Naive B cell (primary cell): ENCODE results near the gene CCL15. TPM values are rescaled to one million over a fixed set of nuclear protein-coding genes. Genes with fewer than 3 reads are reported as not detected.
A peak's percentile ranks its signal among the peaks of the same experiment; 100 is the strongest.
"Not testable (repeated sequence)": the region's sequence is repeated elsewhere in the genome, so short reads cannot be mapped to it uniquely, and the experiment has no call there.

Experiments
- ATAC-seq, 2 donors: fragments of 150-1000 bp; cut with Tn5 transposase; 2 replicates each; pipeline ENCODE4 v1.10.0; 2021; ENCODE audit warnings: low read depth in 2 of 2, mild to moderate bottlenecking in 2 of 2, moderate library complexity in 2 of 2
- DNase-seq: peaks from one replicate; pipeline ENCODE4 v3.0.0; 2022
- H3K27ac Mint-ChIP-seq, 6 donors: one replicate each; pipeline ENCODE4 v1.8.0; 2020 to 2022; ENCODE audit warnings: mild to moderate bottlenecking in 6 of 6, mixed read lengths in 6 of 6, moderate library complexity in 5 of 6, inconsistent platforms in 2 of 6
- H3K27me3 Mint-ChIP-seq, 3 donors: one replicate each; pipeline ENCODE4 v1.8.0; 2021 to 2022; ENCODE audit warnings: mixed read lengths in 3 of 3, mild to moderate bottlenecking in 1 of 3
- H3K36me3 Mint-ChIP-seq, 2 donors: one replicate each; pipeline ENCODE4 v1.8.0; 2020 to 2022; ENCODE audit warnings: mixed read lengths in 2 of 2, inconsistent platforms in 1 of 2, mild to moderate bottlenecking in 1 of 2
- H3K4me1 Mint-ChIP-seq, 3 donors: one replicate each; pipeline ENCODE4 v1.8.0; 2020 to 2022; ENCODE audit warnings: mixed read lengths in 3 of 3, inconsistent platforms in 1 of 3, mild to moderate bottlenecking in 1 of 3, moderate library complexity in 1 of 3
- H3K4me3 Mint-ChIP-seq, 8 donors: one replicate each; pipeline ENCODE4 v1.8.0; 2020 to 2022; ENCODE audit warnings: mild to moderate bottlenecking in 8 of 8, mixed read lengths in 8 of 8, moderate library complexity in 8 of 8, inconsistent platforms in 2 of 8
- H3K9me3 Mint-ChIP-seq, 7 donors: one replicate each; pipeline ENCODE4 v1.8.0; 2020 to 2022; ENCODE audit warnings: mixed read lengths in 7 of 7, mild to moderate bottlenecking in 5 of 7, inconsistent platforms in 2 of 7, moderate library complexity in 1 of 7
- polyA plus RNA-seq, 6 donors: library from polyadenylated mRNA; unstranded; fragments of 300-500 nt; fragmentation: Illumina TruSeq; gene quantifications; one replicate each; pipeline ENCODE4 v1.2.3, GENCODE V29; 2021; ENCODE audit warnings: low read depth in 6 of 6

The CCL15 gene
- polyA plus RNA-seq, 6 donors from 2014 or later: not detected

GRCh38 chr17:36011201-36011600, 9.8 kb upstream of the CCL15 start:
- no peak for DNase-seq
- Mint-ChIP-seq H3K4me1 (peaks cover 9 to 11% (median 9%) of the 10 kb centered on the region in 3 donors), H3K27ac (peak overlapping the region in 2 of 6 donors; percentile 52 to 60), H3K4me3 (no peak overlapping the region), H3K27me3 (peaks cover 0 to 7% (median 5%) of the 10 kb centered on the region in 3 donors), H3K9me3 (peaks cover 0 to 15% (median 8%) of the 10 kb centered on the region in 7 donors), H3K36me3 (peaks cover 0 to 7% of the 10 kb centered on the region in 2 donors)
- no peak for ATAC-seq

GRCh38 chr17:36008998-36009665, 7.8 kb upstream of the CCL15 start:
- Mint-ChIP-seq H3K9me3 (peaks cover 0 to 15% (median 8%) of the 10 kb centered on the region in 7 donors), H3K27me3 (peaks cover 0 to 7% (median 5%) of the 10 kb centered on the region in 3 donors), H3K27ac (peak overlapping the region in 1 of 6 donors; percentile 66), H3K36me3 (peaks cover 0 to 7% of the 10 kb centered on the region in 2 donors), H3K4me3 (peak overlapping the region in 1 of 8 donors; percentile 23), H3K4me1 (peaks cover 15 to 22% (median 19%) of the 10 kb centered on the region in 3 donors)
- ATAC-seq: peak in 1 of 2 donors; percentile 23
- DNase-seq: no peak

- DNase-seq: no peak
- H3K36me3 Mint-ChIP-seq: no peaks in the 10 kb centered on the region
- peak in 1 of 2 donors; percentile 41 for ATAC-seq
- H3K9me3 Mint-ChIP-seq: peaks cover 0 to 15% (median 0%) of the 10 kb centered on the region in 7 donors
- peak overlapping the region in 4 of 8 donors; percentile 15 to 44 (median 28) for H3K4me3 Mint-ChIP-seq
- peak overlapping the region in 4 of 6 donors; percentile 6 to 62 (median 40) for H3K27ac Mint-ChIP-seq
- H3K27me3 Mint-ChIP-seq: no peaks in the 10 kb centered on the region
- peaks cover 16 to 27% (median 16%) of the 10 kb centered on the region in 3 donors for H3K4me1 Mint-ChIP-seq
Measured at GRCh38 chr17:36004594-36005108, 3.3 kb upstream of the CCL15 start.

- Mint-ChIP-seq H3K27me3 (no peaks in the 10 kb centered on the region), H3K4me1 (peaks cover 11 to 34% (median 28%) of the 10 kb centered on the region in 3 donors), H3K4me3 (no peak overlapping the region), H3K9me3 (no peaks in the 10 kb centered on the region), H3K27ac (no peak overlapping the region), H3K36me3 (no peaks in the 10 kb centered on the region)
- DNase-seq: no peak
- ATAC-seq: no peak
Measured at GRCh38 chr17:36002631-36003030, 1.3 kb upstream of the CCL15 start.

GRCh38 chr17:36001862-36002603, 680 bp upstream of the CCL15 start:
- Mint-ChIP-seq H3K27me3 (no peaks in the 10 kb centered on the region), H3K36me3 (no peaks in the 10 kb centered on the region), H3K4me1 (peaks cover 13 to 37% (median 33%) of the 10 kb centered on the region in 3 donors), H3K27ac (no peak overlapping the region), H3K9me3 (no peaks in the 10 kb centered on the region), H3K4me3 (peak overlapping the region in 1 of 8 donors; percentile 67)
- DNase-seq (no peak), ATAC-seq (no peak)

GRCh38 chr17:36000732-36001109, 632 bp downstream of the CCL15 start:
- no peaks in the 10 kb centered on the region for H3K27me3 Mint-ChIP-seq
- DNase-seq (no peak), ATAC-seq (no peak)
- H3K27ac Mint-ChIP-seq: peak overlapping the region in 2 of 6 donors; percentile 32 to 89
- H3K36me3 Mint-ChIP-seq: no peaks in the 10 kb centered on the region
- H3K4me1 Mint-ChIP-seq: peaks cover 25 to 50% (median 44%) of the 10 kb centered on the region in 3 donors
- no peak overlapping the region for H3K4me3 Mint-ChIP-seq
- no peaks in the 10 kb centered on the region for H3K9me3 Mint-ChIP-seq

- peaks cover 24 to 50% (median 49%) of the 10 kb centered on the region in 3 donors for H3K4me1 Mint-ChIP-seq
- no peaks in the 10 kb centered on the region for H3K27me3 Mint-ChIP-seq
- ATAC-seq: no peak
- no peak for DNase-seq
- peak overlapping the region in 1 of 8 donors; percentile 61 for H3K4me3 Mint-ChIP-seq
- peaks cover 0 to 4% (median 0%) of the 10 kb centered on the region in 7 donors for H3K9me3 Mint-ChIP-seq
- no peaks in the 10 kb centered on the region for H3K36me3 Mint-ChIP-seq
- H3K27ac Mint-ChIP-seq: peak overlapping the region in 1 of 6 donors; percentile 68
Measured at GRCh38 chr17:35998756-35999155, 2.6 kb downstream of the CCL15 start.

- H3K4me3 Mint-ChIP-seq: peak overlapping the region in 2 of 8 donors; percentile 24 to 35
- H3K36me3 Mint-ChIP-seq: no peaks in the 10 kb centered on the region
- H3K9me3 Mint-ChIP-seq: peaks cover 0 to 4% (median 0%) of the 10 kb centered on the region in 7 donors
- no peak for DNase-seq
- ATAC-seq: no peak
- H3K27ac Mint-ChIP-seq: peak overlapping the region in 3 of 6 donors; percentile 63 to 65 (median 63)
- peaks cover 22 to 49% (median 47%) of the 10 kb centered on the region in 3 donors for H3K4me1 Mint-ChIP-seq
- no peaks in the 10 kb centered on the region for H3K27me3 Mint-ChIP-seq
Measured at GRCh38 chr17:35998018-35998545, 3.3 kb downstream of the CCL15 start.

GRCh38 chr17:35995346-35995745, 6.0 kb downstream of the CCL15 start:
- Mint-ChIP-seq H3K4me3 (peak overlapping the region in 5 of 8 donors; percentile 2 to 70 (median 62)), H3K4me1 (peaks cover 25 to 49% (median 47%) of the 10 kb centered on the region in 3 donors), H3K27ac (peak overlapping the region in 1 of 6 donors; percentile 16)
- DNase-seq: peak; percentile 12
- not testable (repeated sequence) for H3K9me3 Mint-ChIP-seq, H3K36me3 Mint-ChIP-seq, ATAC-seq, H3K27me3 Mint-ChIP-seq

GRCh38 chr17:35991075-35991474, 10.3 kb downstream of the CCL15 start:
- no peak overlapping the region for H3K4me3 Mint-ChIP-seq
- DNase-seq (no peak), ATAC-seq (no peak)
- H3K27ac Mint-ChIP-seq: no peak overlapping the region
- peaks cover 8 to 19% (median 11%) of the 10 kb centered on the region in 7 donors for H3K9me3 Mint-ChIP-seq
- no peaks in the 10 kb centered on the region for H3K27me3 Mint-ChIP-seq
- peaks cover 0 to 15% of the 10 kb centered on the region in 2 donors for H3K36me3 Mint-ChIP-seq
- H3K4me1 Mint-ChIP-seq: peaks cover 13 to 23% (median 17%) of the 10 kb centered on the region in 3 donors

GRCh38 chr17:35988164-35988563, 13.2 kb downstream of the CCL15 start:
- Mint-ChIP-seq H3K36me3 (peaks cover 0 to 15% of the 10 kb centered on the region in 2 donors), H3K27me3 (no peaks in the 10 kb centered on the region), H3K4me1 (peaks cover 0 to 3% (median 0%) of the 10 kb centered on the region in 3 donors), H3K4me3 (no peak overlapping the region), H3K9me3 (peaks cover 7 to 19% (median 10%) of the 10 kb centered on the region in 7 donors), H3K27ac (peak overlapping the region in 1 of 6 donors; percentile 80)
- ATAC-seq: no peak
- no peak for DNase-seq

- Mint-ChIP-seq H3K4me3 (no peak within 1 kb of the TSS), H3K27ac (peak within 1 kb of the TSS in 3 of 6 donors; percentile 24 to 64 (median 26)), H3K36me3 (peaks cover 0 to 15% of the 10 kb centered on the region in 2 donors), H3K27me3 (no peaks in the 10 kb centered on the region), H3K9me3 (peaks cover 7 to 19% (median 10%) of the 10 kb centered on the region in 7 donors), H3K4me1 (peaks cover 0 to 10% (median 6%) of the 10 kb centered on the region in 3 donors)
- DNase-seq: no peak
- no peak for ATAC-seq
Measured at GRCh38 chr17:35986643-35987042, 14.7 kb downstream of the CCL15 start, which contains the start of gene CCL14. Gene CCL14, minus strand, starts transcription at chr17:35986729. Its CDS starts 80 bp downstream, at chr17:35986649.

- Mint-ChIP-seq H3K4me1 (peaks cover 0 to 12% (median 6%) of the 10 kb centered on the region in 3 donors), H3K9me3 (peaks cover 1 to 10% (median 6%) of the 10 kb centered on the region in 7 donors), H3K27me3 (peaks cover 0 to 11% (median 10%) of the 10 kb centered on the region in 3 donors), H3K27ac (peak overlapping the region in 1 of 6 donors; percentile 32), H3K4me3 (peak overlapping the region in 1 of 8 donors; percentile 16), H3K36me3 (peaks cover 0 to 8% of the 10 kb centered on the region in 2 donors)
- no peak for DNase-seq
- ATAC-seq: no peak
Measured at GRCh38 chr17:35984140-35984539, 17.2 kb downstream of the CCL15 start.
